Smooth muscle cell (in vitro differentiated cells): ENCODE results near the gene TMSB10. TPM values are rescaled to one million over a fixed set of nuclear protein-coding genes. Genes with fewer than 3 reads are reported as not detected.

Source experiments
- DNase-seq: peaks from one replicate; lab custom pipeline; 2025; ENCODE audit not compliant: unreplicated experiment; lab: John Stamatoyannopoulos, UW
- H2AFZ ChIP-seq: fragments of 200-600 bp; sonication (generic); 2 replicates; pipeline ENCODE4 v1.6.0; 2016; ENCODE audit warnings: antibody characterized with exemption, low read depth, mild to moderate bottlenecking
- H3F3A ChIP-seq: fragments of 200-600 bp; sonication (generic); 2 replicates; pipeline ENCODE4 v1.6.0; 2017; ENCODE audit warnings: antibody characterized with exemption, low read depth
- H3K27ac ChIP-seq: fragments of 200-600 bp; sonication (generic); 2 replicates; pipeline ENCODE4 v1.5.1; 2016; ENCODE audit warnings: low read depth, mild to moderate bottlenecking
- H3K27me3 ChIP-seq: fragments of 200-600 bp; sonication (generic); 2 replicates; pipeline ENCODE4 v1.6.1; 2016; ENCODE audit warnings: low read depth, mild to moderate bottlenecking
- H3K36me3 ChIP-seq: fragments of 200-600 bp; sonication (generic); 2 replicates; pipeline ENCODE4 v1.5.1; 2016; ENCODE audit warnings: low read depth
- H3K4me1 ChIP-seq: fragments of 200-600 bp; sonication (generic); 2 replicates; pipeline ENCODE4 v1.5.1; 2016; ENCODE audit warnings: low read depth
- H3K4me2 ChIP-seq: fragments of 200-600 bp; sonication (generic); 2 replicates; pipeline ENCODE4 v1.6.0; 2016; ENCODE audit warnings: mild to moderate bottlenecking
- H3K4me3 ChIP-seq: fragments of 200-600 bp; sonication (generic); 2 replicates; pipeline ENCODE4 v1.5.1; 2016; ENCODE audit warnings: mild to moderate bottlenecking
- H3K79me2 ChIP-seq: fragments of 200-600 bp; sonication (generic); 2 replicates; pipeline ENCODE4 v1.6.0; 2016; ENCODE audit warnings: low read depth, mild to moderate bottlenecking
- H3K9ac ChIP-seq: fragments of 200-600 bp; sonication (generic); 2 replicates; pipeline ENCODE4 v1.6.0; 2016; ENCODE audit warnings: low read depth
- H3K9me3 ChIP-seq: fragments of 200-600 bp; sonication (generic); replicated peaks from 2 replicates; pipeline ENCODE4 v1.5.1; 2016; ENCODE audit warnings: low read depth
- H4K20me1 ChIP-seq: fragments of 200-600 bp; sonication (generic); 2 replicates; pipeline ENCODE4 v1.6.0; 2016; ENCODE audit warnings: low read depth
- CTCF ChIP-seq: fragments of 200-600 bp; sonication (generic); IDR thresholded peaks from 2 replicates; pipeline ENCODE4 v1.5.1; 2017; ENCODE audit warnings: borderline replicate concordance, mild to moderate bottlenecking, antibody characterized with exemption; ENCODE audit not compliant: insufficient read depth, poor library complexity, severe bottlenecking
- WGBS: methylation state at CpG from one replicate; pipeline ENCODE4 v1.1.7; 2016; ENCODE audit warnings: low lambda C conversion rate; 5-methylcytosine and 5-hydroxymethylcytosine counted together
- polyA plus RNA-seq: library from polyadenylated mRNA; unstranded; fragments of >200 nt; fragmentation: Nextera tagmentation; extraction: Ambion mirVana; gene quantifications from 2 replicates; pipeline ENCODE4 v1.2.1, GENCODE V29; 2016
- total RNA-seq: library from RNA; depleted of rRNA; stranded (reverse); fragments of >200 nt; gene quantifications from 2 replicates; pipeline ENCODE4 v1.2.3, GENCODE V29; 2014

The TMSB10 gene
- total and polyA plus RNA-seq, 2 experiments from 2014 or later, result 5,517 to 8,051 TPM

GRCh38 chr2:84880645-84881521 is 24.6 kb upstream of the TMSB10 start, which contains the start of gene TRABD2A:
Gene TRABD2A, minus strand, starts transcription at chr2:84881084. Its CDS starts 45 bp downstream, at chr2:84881039.
- H2AFZ ChIP-seq, result peak within 1 kb of the TSS; percentile 76
- H3K9me3 ChIP-seq, result no peaks in the 10 kb centered on the region
- H3K79me2 ChIP-seq, result no peaks in the 10 kb centered on the region
- peak within 1 kb of the TSS; percentile 91 for H3K4me2 ChIP-seq
- no peak for TF ChIP-seq CTCF
- H3K27me3 ChIP-seq, result peaks cover 54% of the 10 kb centered on the region
- peak within 1 kb of the TSS; percentile 49 for H3K4me3 ChIP-seq
- H3K27ac ChIP-seq, result no peak within 1 kb of the TSS
- no peaks in the 10 kb centered on the region for H4K20me1 ChIP-seq
- no peaks in the 10 kb centered on the region for H3K36me3 ChIP-seq
- no peaks in the 10 kb centered on the region for H3F3A ChIP-seq
- peaks cover 18% of the 10 kb centered on the region for H3K4me1 ChIP-seq
- under 1% methylated on average over 54 of the region's 77 CpGs for WGBS
- DNase-seq, result no peak
- H3K9ac ChIP-seq, result no peak within 1 kb of the TSS

GRCh38 chr2:84881581-84882413 is 23.7 kb upstream of the TMSB10 start:
- Histone ChIP-seq H2AFZ (peak overlapping the region; percentile 76), H3K36me3 (no peaks in the 10 kb centered on the region), H3K9ac (no peak overlapping the region), H3K79me2 (no peaks in the 10 kb centered on the region), H3K27me3 (peaks cover 49% of the 10 kb centered on the region), H3K4me3 (peak overlapping the region; percentile 49), H3K27ac (no peak overlapping the region), H4K20me1 (no peaks in the 10 kb centered on the region), H3K4me1 (peaks cover 18% of the 10 kb centered on the region), H3K4me2 (peak overlapping the region; percentile 91), H3K9me3 (no peaks in the 10 kb centered on the region), H3F3A (no peaks in the 10 kb centered on the region)
- WGBS, result 4% methylated on average over 29 of the region's 29 CpGs
- peak; percentile 65 for TF ChIP-seq CTCF
- DNase-seq, result peak; percentile 16

GRCh38 chr2:84882414-84882738 is 23.1 kb upstream of the TMSB10 start:
- Histone ChIP-seq H3K79me2 (no peaks in the 10 kb centered on the region), H2AFZ (no peak overlapping the region), H3K9me3 (no peaks in the 10 kb centered on the region), H3K4me1 (peaks cover 18% of the 10 kb centered on the region), H3K9ac (no peak overlapping the region), H3K4me3 (no peak overlapping the region), H3K27me3 (peaks cover 44% of the 10 kb centered on the region), H3K36me3 (no peaks in the 10 kb centered on the region), H3F3A (no peaks in the 10 kb centered on the region), H3K27ac (no peak overlapping the region), H3K4me2 (peak overlapping the region; percentile 91), H4K20me1 (no peaks in the 10 kb centered on the region)
- no peak for DNase-seq
- TF ChIP-seq CTCF, result no peak
- 41% methylated on average over 3 of the region's 3 CpGs for WGBS
